Activated CD8-positive, alpha-beta memory T cell treated with anti-CD3 and anti-CD28 coated beads, Interleukin-2, amount 50 U/mL, for 24 hours (primary cell): ENCODE data around the gene L1TD1.
"Not testable (repeated sequence)": the region's sequence is repeated elsewhere in the genome, so short reads cannot be mapped to it uniquely, and the experiment has no call there.

Source experiments
- DNase-seq: peaks from one replicate; pipeline ENCODE4 v3.0.0-alpha.2; 2020; ENCODE audit errors: extremely low read depth

L1TD1 gene

DNA sequence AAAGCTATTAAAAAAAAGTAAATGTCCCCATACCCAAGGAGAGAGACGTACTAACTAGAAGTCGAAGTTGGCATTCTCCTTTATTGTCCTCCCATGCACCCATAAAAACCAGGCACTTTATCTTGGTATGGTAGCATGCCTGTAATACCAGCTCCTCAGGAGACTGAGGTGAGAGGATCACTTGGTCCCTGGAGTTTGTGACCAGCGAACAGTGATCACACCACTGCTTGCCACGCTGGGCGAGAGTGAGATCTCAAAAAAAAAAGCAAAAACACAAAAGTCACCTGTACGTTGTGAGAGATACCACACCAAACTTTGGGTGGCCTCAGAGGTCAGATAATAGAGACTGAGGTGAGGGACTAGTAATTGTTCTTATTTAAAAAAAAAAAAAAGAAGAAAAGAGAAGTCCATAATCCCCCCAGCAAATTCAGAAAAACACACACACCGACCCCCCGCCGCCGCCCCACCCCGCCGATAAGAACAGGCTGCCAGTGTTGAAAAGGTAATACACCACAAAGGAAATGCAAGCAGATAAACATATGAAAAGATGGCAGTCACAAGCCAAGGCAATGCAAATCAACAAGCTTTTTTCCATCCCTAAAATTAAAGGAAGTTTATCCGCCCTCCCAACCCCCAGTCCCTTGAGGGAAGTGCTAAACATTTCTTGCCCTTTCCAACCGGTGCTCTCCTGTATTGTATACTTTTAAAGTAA lies 3.6 kb downstream of the L1TD1 start:
- DNase-seq, result no peak

DNA sequence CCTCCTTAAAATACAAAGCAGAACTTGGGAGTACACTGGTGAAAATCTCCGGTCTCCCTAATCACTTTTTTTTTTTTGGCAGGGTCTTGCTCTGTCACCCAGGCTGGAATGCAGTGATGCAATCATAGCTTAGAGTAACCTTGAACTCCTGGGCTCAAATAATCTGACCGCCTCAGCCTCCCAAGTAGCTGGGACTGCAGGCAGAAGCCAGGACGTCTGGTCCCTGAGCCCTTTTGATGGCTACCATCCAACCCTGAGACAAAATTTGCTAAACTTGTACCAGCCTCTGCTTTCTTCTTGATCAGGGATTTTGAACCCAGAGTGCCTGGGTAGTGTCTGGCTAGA lies 4.1 kb downstream of the L1TD1 start:
- DNase-seq, result no peak

DNA sequence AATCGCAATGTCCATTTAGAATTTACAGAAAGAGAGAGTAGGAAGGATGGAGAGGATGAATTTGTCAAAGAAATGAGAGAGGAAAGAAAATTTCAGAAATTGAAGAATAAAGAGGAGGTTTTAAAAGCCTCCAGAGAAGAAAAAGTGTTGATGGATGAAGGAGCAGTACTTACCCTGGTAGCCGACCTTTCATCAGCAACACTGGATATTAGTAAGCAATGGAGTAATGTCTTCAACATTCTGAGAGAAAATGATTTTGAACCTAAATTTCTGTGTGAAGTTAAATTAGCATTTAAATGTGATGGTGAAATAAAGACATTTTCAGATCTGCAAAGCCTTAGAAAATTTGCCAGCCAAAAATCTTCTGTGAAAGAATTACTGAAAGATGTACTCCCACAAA lies 12.5 kb downstream of the L1TD1 start:
- no peak for DNase-seq

DNA sequence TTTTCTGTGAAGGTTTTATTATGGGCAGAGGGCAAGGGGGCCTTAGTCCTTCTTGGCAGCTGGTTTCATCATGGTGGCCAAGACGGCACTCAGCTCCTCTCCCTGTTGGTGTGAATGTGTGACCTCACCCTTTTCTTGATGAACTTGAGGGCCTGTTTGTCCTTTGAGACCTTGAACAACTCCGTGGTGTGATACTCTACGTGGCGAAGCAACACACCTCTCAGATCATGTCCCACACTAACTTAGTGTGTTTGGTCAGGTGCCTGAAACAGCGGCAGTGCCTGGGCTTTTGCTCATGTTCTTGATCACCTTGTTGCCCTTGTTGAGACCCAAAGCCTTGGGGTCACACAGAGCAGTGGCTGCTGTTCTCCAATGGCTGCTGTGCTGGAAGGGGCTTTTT lies 13.4 kb downstream of the L1TD1 start:
- no peak for DNase-seq

DNA sequence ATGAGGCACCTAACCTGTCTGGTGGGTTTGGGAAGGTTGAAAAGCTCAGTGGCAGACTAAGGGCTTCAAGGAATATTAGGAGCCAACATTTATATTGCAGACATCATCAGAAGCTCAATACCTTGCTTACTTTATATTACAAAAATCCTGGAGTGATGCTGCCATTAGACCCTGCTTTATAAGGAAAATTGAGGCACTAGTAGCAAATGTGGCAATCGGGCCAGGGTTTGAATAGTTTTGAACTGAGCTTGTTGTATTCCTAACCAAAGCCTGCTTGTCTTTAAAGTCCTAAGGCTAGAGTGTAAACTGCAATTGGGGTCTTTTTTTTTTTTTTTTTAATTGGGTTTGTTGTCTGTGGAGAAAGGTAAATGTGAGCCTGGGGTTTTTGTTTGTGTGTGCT lies 14.3 kb downstream of the L1TD1 start:
- DNase-seq, result no peak

DNA sequence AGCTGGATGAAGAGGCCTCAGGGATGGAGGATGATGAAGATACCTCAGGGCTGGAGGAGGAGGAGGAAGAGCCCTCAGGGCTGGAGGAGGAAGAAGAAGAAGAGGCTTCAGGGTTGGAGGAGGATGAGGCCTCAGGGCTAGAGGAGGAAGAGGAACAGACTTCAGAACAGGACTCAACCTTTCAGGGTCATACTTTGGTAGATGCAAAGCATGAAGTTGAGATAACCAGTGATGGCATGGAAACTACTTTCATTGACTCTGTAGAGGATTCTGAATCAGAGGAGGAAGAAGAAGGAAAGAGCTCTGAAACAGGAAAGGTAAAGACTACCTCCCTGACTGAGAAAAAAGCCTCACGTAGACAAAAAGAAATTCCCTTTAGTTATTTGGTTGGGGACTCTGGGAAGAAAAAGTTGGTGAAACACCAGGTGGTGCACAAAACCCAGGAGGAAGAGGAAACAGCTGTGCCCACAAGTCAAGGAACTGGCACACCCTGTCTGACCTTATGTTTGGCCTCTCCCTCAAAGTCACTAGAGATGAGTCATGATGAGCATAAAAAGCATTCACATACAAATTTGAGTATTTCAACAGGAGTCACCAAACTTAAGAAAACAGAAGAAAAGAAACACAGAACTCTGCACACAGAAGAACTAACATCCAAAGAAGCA lies 15.4 kb downstream of the L1TD1 start:
- no peak for DNase-seq

DNA sequence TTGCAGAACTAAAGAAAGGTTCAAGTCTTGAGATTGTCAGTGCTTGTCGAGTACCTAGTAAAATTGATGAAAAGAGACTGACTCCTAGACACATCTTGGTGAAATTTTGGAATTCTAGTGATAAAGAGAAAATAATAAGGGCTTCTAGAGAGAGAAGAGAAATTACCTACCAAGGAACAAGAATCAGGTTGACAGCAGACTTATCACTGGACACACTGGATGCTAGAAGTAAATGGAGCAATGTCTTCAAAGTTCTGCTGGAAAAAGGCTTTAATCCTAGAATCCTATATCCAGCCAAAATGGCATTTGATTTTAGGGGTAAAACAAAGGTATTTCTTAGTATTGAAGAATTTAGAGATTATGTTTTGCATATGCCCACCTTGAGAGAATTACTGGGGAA lies 16.3 kb downstream of the L1TD1 start:
- DNase-seq, result no peak

DNA sequence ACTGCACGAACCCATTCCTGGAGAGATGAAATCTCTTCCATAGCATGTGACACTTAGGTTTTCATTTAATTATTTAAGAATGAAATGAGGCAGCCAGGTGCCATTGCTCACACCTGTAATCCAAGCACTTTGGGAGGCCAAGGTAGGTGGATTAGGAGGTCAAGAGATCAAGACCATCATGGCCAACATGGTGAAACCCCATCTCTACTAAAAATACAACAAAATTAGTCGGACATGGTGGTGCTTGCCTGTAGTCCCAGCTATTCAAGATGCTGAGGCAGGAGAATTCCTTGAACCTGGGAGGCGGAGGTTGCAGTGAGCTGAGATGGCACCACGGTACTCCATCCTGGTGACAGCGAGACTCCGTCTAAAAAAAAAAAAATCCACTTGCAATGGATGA lies 17.8 kb downstream of the L1TD1 start:
- DNase-seq, result no peak

DNA sequence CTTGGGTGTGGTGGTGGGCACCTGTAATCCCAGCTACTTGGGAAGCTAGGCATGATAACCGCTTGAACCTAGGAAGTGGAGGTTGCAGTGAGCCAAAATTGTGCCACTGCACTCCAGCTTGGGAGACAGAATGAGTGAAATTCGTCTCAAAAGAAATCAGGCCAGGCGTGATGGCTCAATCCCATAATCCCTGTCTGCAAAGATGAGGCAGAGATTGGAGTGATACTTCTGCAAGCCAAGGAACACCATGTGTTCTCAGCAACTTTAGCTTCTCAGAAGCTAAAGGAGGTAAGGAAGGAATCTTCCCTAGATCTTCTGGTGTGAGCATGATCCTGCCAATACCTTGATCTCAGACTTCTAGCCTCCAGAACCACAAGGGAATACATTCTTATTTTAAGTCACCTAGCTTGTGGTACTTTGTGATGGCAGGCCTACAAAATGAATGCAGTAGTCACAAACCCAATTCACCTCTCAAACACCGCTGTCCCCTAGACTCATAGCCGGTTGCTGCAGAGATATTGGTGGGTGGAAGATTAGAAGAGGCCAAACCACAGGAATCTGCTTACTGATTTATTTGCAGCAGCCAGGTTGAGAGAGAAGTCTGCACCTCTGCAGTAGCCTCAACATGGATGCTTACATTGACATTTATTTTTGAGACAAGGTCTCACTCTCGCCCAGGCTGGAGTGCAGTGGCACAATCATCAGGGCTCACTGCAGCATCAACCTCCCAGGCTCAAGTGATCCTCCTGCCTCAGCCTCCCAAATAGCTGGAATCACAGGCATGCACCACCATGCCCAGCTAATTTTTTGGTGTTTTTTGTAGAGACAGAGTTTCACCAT lies 18.6 kb downstream of the L1TD1 start:
- no peak for DNase-seq

DNA sequence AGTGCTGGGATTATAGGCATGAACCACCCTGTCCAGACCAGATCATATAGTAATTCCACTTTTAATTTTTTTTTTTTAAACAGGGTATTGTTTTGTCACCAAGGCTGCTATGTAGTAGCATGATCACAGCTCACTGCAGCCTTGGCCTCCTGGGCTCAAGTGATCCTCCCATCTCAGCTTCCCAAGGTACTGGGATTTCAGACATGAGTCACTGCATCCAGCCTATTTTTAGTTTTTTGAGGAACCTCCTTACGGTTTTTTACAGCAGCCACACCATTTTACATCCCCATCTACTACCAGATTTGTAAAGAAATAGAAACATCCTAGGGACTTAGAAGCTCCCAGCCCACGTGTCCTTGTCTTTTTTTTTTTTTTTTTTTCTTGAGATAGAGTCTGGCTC lies 24.0 kb downstream of the L1TD1 start:
- DNase-seq, result no peak

DNA sequence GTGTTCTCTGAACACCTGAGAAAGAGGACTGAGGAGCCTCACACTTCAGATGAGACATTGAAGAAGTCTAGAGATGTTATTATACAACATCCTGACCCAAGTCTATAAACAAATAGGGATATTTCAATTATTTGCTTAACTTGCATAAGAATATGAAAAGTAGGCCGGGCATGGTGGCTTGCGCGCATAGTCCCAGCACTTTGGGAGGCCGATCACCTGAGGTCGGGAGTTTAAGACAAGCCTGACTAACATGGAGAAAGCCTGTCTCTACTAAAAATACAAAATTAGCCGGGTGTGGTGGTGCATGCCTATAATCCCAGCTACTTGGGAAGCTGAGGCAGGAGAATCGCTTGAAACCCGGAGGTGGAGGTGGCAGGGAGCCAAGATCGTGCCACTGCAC lies 25.8 kb downstream of the L1TD1 start:
- DNase-seq, result not testable (repeated sequence)

DNA sequence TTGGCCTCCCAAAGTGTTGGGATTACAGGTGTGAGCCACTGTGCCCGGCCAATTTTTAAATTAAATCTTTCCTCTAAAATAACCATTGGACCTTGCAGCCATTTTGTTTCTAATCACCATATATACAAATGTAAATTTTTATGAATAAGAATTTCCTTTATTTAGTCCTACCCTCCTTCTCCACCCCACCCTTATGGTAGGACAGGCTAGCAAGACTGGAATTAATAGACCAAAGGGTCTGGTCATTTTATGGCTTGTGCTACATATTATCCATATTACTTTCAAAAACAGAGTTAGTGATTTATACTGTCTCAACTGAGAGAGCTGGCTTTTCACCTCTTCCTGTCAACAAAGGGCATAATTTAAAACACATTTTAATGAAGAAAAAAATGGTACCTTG lies 26.5 kb downstream of the L1TD1 start:
- no peak for DNase-seq

DNA sequence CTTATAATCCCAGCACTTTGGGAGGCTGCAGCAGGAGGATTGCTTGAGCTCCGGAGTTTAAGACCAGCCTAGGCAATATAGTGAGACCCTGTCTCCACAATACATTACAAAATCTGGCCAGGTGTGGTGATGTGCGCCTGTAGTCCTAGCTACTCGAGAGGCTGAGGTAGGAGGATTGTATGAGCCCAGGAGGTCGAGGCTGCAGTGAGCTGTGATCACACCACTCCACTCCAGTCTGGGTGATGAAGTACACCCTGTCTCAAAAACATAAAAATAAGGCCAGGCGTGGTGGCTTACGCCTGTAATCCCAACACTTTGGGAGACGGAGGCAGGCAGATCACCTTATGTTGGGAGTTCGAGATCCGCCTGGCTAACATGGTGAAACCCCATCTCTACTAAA lies 27.7 kb downstream of the L1TD1 start:
- DNase-seq, result no peak

DNA sequence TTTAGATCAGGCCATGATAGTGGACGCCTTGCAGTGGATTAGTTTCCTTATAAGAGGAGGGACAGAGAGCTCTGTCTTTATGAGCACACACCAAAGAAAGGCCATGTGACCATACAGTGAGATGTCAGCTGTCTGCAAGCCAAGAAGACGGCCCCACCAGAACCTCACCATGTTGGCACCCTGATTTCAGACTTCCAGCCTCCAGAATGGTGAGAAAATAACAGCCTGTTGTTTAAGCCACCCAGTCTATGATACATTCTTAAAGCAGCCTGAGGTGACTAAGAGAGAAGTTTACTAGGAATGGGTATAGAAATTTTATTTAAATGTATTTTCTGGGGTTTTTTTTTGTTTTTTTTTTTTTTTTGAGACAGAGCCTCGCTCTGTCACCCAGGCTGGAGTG lies 29.5 kb downstream of the L1TD1 start:
- no peak for DNase-seq

DNA sequence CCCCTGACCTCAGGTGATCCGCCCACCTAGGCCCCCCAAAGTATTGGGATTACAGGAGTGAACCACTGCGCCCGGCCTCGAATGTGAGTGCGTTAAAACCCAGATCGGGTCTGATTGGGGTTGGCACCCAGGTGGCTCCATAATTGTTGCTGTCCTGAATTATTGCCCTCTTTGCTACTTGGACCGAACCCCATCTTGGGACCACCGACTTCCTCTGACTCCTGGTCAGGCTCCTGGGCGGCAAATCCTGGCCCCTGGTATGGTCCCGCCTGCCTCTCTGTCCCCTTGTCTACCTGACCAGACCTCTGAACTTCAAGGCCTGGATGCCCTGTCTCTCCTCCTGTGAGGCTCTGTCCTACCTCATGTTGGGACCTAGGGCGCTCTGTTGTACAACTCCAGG lies 32.8 kb downstream of the L1TD1 start:
- DNase-seq, result no peak

DNA sequence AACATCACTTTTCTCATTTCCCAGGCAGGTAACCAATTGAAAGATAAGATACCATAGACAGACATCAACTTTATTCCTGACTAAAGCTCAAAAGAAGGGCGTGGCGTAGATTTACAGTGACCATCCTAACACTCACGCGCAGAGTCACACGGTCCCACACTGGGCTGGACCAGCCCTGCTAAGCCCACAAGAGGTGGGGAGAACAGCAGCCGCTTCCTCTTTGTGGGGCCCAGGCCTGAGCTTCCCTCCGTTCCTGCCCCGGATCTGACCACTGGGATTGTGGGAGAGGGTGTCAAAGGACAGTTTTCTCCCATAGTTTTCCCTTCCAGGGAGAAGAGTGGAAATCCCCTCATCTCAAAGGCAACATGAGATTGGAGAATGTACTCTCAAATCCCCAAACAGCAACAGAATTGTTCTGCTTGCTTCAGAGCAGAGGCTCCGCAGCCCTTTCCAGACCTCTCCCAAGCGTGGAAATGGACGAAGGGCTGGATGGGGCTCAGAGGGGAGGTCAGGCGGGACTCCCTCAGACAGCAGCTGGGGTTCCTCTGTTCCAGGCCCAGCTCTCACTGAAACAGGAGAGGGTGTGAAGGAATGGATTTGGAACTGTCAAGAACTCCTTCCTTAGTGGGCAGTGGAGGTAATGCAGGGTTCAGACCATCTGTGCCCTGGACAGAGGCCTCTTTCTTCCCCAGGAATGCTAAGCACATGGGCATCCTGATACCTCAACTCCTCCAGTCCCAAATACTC lies 33.7 kb downstream of the L1TD1 start:
- DNase-seq, result no peak

DNA sequence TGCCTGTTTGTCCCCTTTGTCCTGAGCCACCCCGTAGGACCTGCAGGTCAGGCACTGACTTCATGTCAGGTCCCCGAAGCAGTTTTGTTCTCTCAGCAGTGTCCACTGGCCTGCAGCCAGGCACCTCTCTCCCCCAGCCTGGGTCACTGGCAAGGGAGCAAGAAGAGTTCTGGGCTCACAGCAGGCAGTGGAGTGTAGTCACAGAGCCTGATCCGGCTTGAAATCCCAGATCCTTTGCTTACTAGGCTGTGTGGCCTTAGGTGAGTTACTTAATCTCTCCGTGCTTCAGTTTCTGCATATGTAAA lies 34.2 kb downstream of the L1TD1 start:
- no peak for DNase-seq

DNA sequence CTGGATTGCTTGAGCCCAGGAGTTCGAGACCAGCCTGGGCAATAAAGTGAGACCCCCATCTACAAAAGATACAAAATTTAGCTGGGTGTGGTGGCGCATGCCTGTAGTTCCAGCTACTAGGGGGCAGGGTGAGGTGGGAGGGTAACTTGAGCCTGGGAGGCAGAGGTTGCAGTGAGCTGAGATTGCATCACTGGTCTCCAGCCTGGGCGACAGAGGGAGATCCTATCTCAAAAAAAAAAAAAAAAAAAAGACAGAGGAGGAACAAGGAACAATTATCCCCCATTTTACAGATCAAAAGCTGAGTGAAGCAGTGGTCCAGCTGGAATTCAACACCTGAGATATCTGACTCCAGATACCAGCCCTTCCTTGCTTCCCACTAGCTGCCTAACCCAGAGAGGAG lies 34.8 kb downstream of the L1TD1 start:
- DNase-seq, result no peak

DNA sequence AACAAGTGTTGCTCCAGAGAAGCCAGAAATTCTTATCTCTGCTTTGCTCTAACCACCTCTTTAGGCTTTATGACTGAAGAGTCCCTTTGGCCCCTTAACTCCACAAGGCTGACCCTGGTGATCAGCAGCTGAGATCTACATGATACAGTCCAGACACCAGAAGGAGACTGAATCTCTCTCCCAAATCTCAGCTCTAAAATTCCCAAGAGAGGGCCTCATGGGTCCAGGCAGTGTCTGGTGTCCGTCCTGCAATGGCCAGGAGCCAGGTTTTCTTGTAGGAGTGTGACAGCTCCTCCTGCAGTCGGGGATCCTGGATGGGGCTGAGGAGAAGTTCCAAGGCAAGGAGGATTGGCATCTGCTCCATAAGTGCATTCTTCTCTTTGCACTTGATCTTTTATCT lies 35.3 kb downstream of the L1TD1 start:
- no peak for DNase-seq

DNA sequence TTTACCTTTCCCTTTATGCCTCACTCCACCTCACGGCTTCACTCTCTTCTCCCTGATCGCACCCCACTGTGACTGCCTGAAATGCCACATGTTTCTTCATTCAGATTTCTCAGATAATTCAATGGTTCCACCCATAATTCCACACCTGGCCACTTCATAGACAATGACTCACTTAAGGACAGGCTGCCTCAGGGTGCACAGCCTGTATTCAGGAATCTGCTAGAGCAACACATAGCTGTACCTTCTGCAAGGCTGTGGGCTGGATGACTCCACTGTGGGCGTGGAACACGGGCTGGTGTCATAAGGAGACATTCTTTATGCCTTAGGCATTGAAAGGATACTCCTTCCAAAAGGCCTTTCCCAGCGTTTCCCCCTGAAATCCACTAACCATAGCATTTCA lies 36.1 kb downstream of the L1TD1 start:
- DNase-seq, result no peak

DNA sequence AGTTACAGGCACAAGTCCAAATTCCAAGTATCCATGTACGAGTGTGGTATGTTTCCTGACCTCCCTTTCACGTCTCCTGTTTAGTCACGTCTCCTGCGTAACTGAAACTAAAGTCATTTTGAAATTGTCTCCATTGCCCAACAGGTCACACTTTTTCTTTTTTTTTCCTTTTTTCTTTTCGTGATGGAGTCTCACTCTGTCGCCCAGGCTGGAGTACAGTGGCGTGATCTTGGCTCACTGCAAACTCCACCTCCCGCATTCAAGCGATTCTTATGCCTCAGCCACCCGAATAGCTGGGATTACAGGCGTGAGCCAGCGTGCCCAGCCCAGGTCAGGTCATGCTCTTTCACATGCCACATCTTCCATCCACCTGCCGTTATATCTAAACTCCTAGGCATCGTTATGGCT lies 38.2 kb downstream of the L1TD1 start:
- no peak for DNase-seq

DNA sequence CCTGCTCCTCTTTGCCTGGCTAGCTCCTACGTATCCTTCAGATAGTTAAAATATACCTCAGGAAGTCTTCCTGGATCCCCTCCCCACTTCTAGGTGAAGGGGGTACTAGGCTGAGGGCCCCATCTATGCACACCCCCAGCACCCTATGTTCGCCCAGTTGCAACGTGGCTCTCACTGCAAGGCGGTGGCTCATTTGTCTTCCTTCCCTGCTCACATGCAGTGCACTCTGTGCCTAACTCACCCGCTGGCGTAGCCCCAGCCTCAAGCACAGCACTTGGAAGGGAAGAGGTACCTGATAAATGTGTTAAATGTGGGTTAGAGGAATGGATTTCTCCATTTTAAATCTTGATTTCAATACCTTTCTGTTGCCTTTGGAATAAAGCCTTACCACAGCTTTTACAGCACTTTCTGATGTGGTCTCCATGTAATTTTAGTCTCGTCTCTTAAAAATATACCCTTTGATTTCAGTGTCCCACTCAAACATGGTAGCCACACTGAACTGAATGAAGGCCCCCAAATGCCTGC lies 39.3 kb downstream of the L1TD1 start:
- DNase-seq, result no peak
